GM18517 (cell line): Measurements from ENCODE around the gene GPD1.
A peak's percentile ranks its signal among the peaks of the same experiment; 100 is the strongest.
"Not testable (repeated sequence)": the region's sequence is repeated elsewhere in the genome, so short reads cannot be mapped to it uniquely, and the experiment has no call there.

Experiments
- ATAC-seq: cut with Tn5 transposase; IDR thresholded peaks from one replicate; pipeline ENCODE4 v1.9.1; 2021; ENCODE audit warnings: mild to moderate bottlenecking, moderate library complexity; ENCODE audit not compliant: unreplicated experiment

Gene GPD1

DNA sequence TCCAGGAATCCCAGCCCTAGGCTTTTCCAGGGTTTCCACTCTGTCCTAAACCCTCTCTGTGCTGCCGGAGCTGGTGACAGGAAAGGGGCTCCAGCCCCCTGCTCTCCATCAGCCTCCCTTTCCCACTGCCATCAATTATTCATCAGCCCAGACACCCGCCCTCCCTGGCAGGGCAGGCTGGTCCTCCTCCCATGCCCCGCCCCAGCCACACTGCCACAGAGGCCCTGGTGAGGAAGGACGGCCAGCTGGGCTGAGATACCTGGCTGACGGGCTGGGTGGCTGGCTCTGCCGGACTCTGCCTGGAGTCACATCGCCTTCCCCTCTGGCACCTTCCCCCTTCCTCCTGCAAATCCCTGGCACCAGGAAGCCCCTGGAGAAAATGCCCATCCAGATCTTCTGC, 30.6 kb upstream of the GPD1 start:
- ATAC-seq: no peak

DNA sequence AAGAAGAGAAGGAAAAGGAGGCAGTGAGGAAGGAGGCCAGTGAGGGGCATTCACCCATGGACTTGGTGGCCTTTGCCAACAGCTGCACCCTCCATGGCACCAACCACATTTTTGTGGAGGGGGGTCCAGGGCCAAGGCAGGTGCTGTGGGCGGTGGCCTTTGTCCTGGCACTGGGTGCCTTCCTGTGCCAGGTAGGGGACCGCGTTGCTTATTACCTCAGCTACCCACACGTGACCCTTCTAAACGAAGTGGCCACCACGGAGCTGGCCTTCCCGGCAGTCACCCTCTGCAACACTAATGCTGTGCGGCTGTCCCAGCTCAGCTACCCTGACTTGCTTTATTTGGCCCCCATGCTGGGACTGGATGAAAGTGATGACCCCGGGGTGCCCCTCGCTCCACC, 30.1 kb upstream of the GPD1 start:
- no peak for ATAC-seq

DNA sequence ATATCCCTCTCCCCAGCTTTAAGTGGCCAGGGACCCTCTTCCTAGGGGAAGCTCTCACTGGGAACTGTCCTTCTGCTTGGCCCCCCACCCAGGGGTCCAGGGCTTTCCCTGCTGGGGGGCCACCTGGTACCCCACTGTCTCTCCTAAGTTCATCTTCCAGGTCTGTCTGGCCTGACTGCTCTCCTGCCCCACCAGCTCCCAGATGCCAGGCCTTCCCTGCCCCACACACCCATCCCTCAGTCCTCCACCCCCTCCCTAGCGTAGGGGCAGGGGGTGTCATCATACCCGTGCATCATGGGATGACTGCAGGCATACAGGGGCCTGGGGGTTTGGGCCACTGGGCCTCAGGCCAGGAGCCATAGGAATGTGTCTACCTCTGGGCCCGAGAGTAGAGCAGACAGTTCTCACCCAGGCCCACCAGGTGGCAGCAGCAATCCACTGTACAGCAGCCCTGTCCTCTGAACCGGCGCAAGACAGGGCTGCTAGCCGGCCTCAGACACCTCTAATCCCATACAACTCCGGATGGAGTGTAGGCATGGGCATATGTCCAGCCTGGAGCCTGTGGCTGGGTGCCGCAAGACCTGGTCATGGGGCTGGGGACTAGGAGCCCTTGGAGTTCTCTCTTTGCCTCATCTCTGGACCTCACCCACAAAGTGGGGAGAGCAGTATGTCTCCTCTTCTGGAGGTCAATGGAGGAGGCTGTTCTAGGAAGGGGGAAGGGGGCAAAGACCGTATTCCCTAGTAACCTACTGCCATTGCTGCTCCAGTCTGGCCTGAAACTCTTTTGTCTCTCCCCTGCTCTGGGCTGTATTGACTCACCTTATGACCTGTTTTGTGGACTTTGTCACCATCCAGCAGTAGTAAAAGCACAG, 28.6 kb upstream of the GPD1 start:
- ATAC-seq: peak; percentile 87

DNA sequence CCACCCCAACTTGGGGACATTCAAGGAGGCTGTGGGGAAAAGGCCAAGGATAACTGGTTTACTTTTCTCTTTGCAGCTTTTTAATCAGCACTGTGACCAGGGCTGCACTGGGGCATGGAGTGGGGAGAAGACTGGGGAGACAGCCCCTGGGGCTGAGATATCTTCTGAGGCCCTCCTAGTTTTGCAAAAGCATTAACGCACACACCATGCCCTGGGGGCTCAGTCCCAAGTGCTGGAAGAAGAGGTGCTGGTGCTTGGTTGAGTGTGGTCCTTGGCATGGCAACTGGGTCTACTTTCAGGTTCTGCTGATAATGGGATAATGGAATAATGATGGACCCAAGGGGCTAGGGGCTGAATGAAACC, 28.0 kb upstream of the GPD1 start:
- ATAC-seq: no peak

DNA sequence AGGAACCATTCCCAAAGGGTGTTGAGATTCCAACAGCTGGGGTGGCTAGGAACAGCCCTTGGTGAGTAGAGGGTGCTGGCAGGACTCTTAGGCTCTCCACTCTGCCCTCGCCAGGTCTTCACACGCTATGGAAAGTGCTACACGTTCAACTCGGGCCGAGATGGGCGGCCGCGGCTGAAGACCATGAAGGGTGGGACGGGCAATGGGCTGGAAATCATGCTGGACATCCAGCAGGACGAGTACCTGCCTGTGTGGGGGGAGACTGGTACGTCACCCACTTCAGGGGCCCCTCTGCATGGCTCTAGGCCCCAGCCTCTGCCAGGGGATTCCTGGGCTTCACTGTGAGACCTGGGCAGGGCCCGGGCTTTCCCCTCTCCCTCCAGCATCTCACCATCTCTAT, 26.7 kb upstream of the GPD1 start:
- ATAC-seq: no peak

DNA sequence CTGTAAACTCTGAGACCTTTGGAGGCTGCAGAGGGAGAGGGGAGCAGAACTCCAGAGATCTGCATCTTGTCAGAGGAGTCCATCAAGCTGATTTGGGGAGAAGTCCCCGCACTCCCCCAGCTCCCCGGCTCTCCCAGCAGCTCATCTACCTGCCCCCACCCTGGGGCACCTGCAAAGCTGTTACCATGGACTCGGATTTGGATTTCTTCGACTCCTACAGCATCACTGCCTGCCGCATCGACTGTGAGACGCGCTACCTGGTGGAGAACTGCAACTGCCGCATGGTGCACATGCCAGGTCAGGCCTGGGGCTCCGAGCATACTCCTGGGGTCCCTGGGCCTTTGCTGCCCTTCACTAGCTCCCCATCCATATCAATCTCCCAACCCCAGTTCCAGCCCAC, 25.5 kb upstream of the GPD1 start:
- no peak for ATAC-seq

DNA sequence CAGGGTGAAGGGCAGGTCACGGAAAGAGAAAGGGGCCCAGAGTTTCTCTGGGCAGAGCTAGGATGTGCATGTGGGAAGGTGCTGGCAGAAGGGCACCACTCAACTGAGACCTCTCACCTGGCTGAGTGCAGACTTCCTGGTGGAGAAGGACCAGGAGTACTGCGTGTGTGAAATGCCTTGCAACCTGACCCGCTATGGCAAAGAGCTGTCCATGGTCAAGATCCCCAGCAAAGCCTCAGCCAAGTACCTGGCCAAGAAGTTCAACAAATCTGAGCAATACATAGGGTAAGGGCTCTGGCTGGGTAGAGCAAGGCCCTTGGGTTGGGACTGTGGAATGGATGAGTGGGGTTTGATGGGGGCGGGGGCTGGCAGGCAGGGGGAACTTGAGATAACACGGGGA, 24.0 kb upstream of the GPD1 start:
- no peak for ATAC-seq

DNA sequence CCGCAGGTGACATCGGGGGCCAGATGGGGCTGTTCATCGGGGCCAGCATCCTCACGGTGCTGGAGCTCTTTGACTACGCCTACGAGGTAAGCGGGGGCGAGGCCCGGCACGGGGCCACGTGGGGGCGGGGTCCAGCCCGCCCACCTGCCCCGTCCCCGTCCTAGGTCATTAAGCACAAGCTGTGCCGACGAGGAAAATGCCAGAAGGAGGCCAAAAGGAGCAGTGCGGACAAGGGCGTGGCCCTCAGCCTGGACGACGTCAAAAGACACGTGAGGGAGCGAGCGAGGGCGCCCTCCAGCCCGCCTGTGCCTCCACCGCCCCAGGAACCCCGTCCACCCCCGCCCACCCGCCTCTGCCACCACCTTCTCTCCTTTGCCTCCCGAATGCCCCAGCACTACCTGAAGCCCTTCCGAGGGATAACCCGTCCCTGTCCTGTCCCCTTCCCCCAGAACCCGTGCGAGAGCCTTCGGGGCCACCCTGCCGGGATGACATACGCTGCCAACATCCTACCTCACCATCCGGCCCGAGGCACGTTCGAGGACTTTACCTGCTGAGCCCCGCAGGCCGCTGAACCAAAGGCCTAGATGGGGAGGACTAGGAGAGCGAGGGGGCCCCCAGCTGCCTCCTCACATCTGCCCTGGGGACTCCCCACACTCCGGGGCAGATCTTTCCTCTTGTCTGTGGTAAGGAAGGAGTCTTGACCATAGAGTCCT, 22.6 kb upstream of the GPD1 start:
- no peak for ATAC-seq

DNA sequence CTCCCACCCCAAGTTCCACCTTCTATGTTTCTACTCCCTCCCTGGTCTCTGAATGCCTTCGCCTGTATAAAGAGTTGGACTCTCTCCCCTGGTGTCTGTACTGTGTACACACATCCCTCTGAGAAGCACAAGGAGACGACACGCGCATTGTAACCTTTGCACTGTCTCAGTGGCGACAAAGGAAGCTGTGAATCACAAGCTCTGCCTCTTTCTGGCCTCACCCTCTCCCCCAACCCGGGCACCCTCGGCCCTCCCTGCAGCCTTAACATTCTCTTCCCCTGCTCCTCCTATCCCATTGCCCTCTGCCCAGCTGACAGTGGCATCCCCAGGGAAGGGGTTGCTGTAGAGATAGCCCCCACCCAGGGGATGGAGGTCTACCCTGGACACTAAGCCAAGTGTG, 21.2 kb upstream of the GPD1 start:
- ATAC-seq: no peak

DNA sequence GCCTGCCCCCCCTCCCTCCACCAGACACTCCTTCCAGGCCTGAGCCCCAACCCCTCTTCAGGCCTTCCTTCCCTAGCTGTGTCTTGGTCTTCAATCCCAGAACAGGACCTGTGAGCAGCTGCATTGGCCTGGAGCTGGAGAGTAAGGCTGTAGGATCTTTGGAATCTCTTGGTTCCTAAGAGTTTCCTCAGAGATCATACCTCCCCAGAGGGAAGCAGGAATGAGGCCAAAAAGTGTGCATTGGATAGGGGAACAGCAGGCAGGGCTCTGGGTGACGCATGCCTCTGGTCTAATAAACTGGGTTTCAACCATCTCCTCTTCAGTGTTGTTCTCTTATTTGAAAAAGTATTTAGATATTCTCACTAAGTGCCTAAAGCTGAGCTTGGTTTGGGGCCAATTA, 20.5 kb upstream of the GPD1 start:
- ATAC-seq: no peak

DNA sequence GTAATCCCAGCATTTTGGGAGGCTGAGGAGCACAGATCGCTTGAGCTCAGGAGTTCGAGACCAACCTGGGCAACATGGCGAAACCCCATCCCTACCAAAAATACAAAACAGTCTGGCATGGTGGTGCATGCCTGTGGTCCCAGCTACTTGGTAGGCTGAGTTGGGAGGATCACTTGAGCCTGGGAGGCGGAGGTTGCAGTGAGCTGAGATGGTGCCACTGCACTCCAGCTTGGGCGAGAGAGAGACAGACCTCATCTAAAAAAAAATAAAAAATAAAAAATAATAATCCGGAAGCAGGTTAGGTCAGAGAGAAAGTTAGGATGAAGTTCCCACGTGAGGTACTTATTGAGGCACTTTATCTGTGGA, 19.4 kb upstream of the GPD1 start:
- not testable (repeated sequence) for ATAC-seq

DNA sequence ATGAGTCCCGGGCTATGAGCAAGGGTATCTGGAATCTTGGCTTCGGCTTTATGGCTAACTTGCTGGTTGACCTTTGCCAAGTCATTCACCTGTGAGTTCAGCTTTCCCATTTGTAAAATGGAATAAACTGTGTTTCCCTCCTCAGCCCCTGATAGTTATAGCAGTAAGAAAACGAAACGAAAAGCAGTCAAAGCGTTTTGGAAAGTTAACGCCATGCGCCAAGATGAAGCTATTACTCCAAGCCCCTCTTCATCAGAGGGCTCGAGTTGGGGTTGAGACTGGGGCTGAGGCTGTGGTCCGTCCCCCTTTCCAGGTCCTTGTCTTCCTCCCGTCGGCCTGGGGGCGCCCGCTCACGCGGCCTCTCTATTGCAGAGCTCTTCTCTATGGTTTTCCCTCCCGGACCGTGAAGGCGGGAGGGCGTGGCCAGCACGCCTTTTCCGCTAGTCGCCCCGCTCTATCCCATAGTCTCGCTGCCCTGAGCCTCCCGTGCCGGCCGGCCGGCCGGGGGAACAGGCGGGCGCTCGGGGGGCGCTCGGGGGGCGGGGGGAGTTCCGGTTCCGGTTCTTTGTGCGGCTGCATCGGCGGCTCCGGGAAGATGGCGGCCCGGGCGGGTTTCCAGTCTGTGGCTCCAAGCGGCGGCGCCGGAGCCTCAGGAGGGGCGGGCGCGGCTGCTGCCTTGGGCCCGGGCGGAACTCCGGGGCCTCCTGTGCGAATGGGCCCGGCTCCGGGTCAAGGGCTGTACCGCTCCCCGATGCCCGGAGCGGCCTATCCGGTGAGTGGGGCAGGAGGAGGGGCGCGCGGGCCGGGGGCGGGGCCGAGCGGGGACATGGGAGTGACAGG, 18.8 kb upstream of the GPD1 start, which contains the start of gene SMARCD1:
TSS of gene SMARCD1 (plus strand) at position 568 of the 840 bp plus-strand sequence. CDS start at position 596, 28 bp downstream.
- ATAC-seq: peak; percentile 62

DNA sequence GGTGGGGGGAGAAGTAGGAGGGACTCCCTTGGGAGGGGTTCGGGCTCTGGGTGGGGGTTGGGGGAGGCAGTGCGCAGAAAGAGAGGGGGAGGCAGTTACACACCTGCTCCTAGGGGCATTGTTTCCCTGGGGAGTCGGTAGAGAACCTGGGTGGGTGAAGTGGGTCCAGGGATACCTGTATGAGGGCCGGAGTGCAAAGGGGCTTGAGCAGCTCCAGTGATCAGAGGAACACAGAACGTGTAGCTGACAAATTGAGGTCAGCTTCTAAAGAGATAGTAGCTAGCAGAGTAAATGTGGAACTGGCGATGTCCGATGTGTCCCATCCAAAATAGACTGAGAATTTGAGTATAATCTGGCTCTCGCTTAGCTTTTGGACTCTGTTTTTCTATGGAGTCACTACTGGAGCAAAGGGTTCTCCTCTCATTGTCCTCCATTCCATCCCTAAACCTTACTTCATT, 18.2 kb upstream of the GPD1 start:
- no peak for ATAC-seq

DNA sequence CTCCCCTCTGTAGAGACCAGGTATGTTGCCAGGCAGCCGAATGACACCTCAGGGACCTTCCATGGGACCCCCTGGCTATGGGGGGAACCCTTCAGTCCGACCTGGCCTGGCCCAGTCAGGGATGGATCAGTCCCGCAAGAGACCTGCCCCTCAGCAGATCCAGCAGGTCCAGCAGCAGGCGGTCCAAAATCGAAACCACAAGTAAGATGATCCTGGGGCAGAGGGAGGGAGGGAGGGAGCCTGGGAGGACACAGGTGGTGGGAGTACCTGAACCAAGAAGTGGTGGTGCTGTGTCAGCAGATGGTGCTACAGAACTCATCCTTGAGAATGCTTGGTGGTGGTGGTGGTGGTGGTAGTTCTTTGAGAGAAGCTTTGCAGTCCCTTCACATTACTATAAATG, 17.7 kb upstream of the GPD1 start:
- ATAC-seq: no peak

DNA sequence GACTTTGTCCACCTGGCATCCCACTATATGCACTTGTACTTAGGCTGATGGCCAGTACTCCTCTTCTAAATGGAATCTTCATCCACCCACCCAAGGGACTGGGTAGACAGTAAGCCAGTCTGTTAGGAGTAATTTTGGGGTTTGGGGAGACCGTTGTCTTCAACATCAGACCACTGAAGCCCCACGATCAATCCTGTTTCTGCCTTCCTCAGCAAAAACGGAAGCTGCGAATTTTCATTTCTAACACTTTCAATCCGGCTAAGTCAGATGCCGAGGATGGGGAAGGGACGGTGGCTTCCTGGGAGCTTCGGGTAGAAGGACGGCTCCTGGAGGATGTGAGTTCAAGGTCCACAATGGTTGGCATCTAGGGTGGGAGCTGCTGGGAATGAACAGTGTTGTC, 16.7 kb upstream of the GPD1 start:
- no peak for ATAC-seq

DNA sequence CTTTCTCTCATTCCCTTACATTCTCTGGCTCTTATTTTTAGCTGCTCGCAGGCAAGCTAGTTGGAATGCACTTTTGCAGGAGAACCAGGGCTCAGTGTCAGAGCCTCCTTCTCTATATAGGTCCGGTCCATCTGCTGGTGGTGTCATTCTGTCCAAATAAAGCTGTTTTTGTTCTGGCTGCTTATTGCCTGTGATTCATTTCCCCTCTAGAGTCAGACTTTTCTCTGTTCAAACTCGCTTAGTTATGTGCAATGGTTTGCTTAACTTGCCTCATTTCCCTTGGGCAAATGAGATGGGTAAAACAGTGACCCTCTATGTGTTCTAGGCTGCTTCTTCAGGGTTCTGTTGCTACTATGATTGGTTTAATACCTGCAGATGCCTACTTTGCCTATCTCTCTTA, 15.8 kb upstream of the GPD1 start:
- ATAC-seq: no peak

DNA sequence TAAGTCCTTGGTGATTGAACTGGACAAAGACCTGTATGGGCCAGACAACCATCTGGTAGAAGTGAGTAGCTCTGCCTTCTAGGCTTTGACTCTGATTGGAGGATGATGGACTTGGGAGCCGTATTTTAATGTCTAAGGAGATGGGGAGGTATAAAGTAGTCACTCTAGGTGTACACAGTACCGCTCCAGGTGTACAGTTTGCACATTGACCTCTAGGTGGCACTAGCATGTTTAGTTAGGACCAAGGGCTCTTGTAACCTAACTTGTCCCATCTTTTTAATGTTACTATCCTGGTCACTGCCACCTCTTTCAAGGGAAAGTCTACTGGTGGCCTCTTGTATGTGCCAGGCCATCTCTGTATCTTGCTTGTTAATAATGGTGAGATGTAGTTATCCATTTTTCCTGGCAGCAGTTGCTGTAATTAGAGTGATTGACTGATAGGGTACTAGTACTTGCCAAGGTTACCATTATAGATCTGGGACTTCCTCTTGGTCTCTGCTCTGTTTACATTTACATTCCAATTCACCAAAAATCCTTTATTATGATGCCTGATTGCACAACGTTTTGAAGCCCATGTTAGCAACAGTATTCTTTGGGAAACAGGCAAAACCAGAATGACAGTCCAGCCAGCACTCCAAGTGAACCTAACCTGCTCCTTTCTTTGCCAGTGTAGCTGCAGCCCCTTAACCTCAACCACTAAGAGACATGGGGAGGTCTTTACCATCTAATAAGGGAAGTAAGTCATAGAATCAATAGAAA, 15.1 kb upstream of the GPD1 start:
- ATAC-seq: peak; percentile 36

DNA sequence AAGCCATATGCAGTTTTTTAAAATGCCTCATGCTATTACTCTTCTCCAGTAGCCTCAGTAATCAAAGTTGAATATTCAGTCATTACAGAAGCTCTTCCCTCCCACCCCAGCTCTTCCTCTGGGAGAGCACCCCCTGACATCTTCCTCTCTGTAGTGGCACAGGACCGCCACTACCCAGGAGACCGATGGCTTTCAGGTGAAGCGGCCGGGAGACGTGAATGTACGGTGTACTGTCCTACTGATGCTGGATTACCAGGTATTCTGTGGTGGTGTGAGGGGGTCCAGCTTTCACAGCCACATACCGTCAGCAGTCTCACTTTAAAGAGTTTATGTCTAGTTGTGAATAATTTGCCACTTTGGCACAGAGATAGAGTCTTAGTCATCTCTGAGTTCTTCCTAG, 14.1 kb upstream of the GPD1 start:
- ATAC-seq: no peak

DNA sequence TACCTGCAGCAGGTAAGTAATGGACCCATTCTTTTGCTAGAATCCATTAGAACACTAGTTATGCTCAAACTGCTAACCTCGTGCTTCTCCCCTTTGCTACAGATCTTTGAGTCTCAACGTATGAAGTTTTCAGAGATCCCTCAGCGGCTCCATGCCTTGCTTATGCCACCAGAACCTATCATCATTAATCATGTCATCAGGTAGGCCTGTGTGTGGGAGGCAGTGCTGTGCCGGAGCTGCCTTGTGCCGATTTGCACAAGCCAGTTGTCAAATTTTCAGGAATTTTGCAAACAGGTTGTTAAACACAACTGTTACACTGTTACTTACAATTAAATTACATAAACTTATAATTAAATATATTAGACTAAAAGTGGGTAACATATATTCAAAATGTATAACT, 13.4 kb upstream of the GPD1 start:
- no peak for ATAC-seq

DNA sequence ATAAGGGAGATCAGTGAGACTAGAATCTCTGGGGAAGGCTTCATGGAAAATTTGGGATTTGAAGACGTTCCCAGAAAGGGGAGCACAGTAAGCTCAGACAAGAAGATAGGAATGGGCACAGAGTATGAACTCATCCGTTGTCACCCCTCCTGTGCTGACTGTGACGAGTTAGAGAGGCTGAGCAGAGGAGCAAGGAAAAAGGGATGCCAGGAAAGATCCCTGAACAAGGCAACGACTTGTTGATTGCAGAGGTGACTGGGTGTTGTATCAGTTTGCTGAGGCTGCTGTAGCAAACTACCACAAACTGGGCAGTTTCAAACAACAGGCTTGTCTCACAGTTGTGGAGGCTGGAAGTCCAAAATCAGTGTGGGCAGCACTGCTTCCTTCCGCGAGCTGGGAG, 5.9 kb upstream of the GPD1 start:
- ATAC-seq: no peak
